GM12878 (cell line): ENCODE measurements around the gene SSPN. TPM values are rescaled to one million over a fixed set of nuclear protein-coding genes. Genes with fewer than 3 reads are reported as not detected.

Experiments
- ATAC-seq: fragments of 200-7000 bp; cut with Tn5 transposase; 3 replicates; pipeline ENCODE4 v1.9.1; 2020; ENCODE audit warnings: mild to moderate bottlenecking, moderate library complexity
- BruUV-seq: library from RNA; stranded (reverse); fragments of 400-500 nt; replicated peaks from 2 replicates; lab custom pipeline; 2021; lab: Mats Ljungman, UMichigan
- CTCF ChIA-PET: fragments of 300-600 bp; sonication (Branson Sonifier 250); formaldehyde crosslinking; extraction: SDS; loops from one replicate; lab custom pipeline; 2021; ENCODE audit warnings: inconsistent platforms; lab: Yijun Ruan, JAX
- POLR2A ChIA-PET: fragments of 350-600 bp; formaldehyde crosslinking; extraction: SDS; loops from one replicate; lab custom pipeline; 2021; ENCODE audit warnings: inconsistent platforms; lab: Charles Lee
- RAD21 ChIA-PET: fragments of 300-600 bp; sonication (Branson Sonifier 250); formaldehyde crosslinking; loops from one replicate; lab custom pipeline; 2023; ENCODE audit warnings: antibody characterized with exemption; ENCODE audit not compliant: unreplicated experiment; lab: Charles Lee
- SMC1A ChIA-PET: fragments of 300-600 bp; sonication (Branson Sonifier 250); formaldehyde crosslinking; loops from one replicate; lab custom pipeline; 2023; ENCODE audit not compliant: unreplicated experiment, uncharacterized antibody; lab: Charles Lee
- DNase-seq: peaks from one replicate; pipeline ENCODE4 v3.0.0-alpha.2; 2011; ENCODE audit warnings: low read depth, low spot score
- FAIRE-seq: peaks from 3 replicates; lab custom pipeline; 2011; peaks lifted over from hg19 to GRCh38; lab: Jason Lieb, UNC
- H2AFZ ChIP-seq: 2 replicates; pipeline ENCODE4 v1.6.0; 2011; ENCODE audit warnings: low read depth, low read length, control low read depth; ENCODE audit not compliant: control insufficient read depth
- H3K27ac ChIP-seq: 2 replicates; pipeline ENCODE4 v1.5.1; 2011; ENCODE audit warnings: control low read depth; ENCODE audit not compliant: control insufficient read depth, insufficient read depth
- H3K27me3 ChIP-seq, 2 experiments: replicated peaks in 1 of 2; 2 replicates each; pipeline versions ENCODE4 v1.6.0 to v1.6.1; 2011; ENCODE audit warnings: low read length in 1 of 2; ENCODE audit not compliant: control insufficient read depth in 2 of 2, insufficient read depth in 2 of 2
- H3K36me3 ChIP-seq, 2 experiments: 2 replicates each; pipeline ENCODE4 v1.5.1; 2011; ENCODE audit warnings: low read length in 1 of 2; ENCODE audit not compliant: control insufficient read depth in 2 of 2, insufficient read depth in 2 of 2
- H3K4me1 ChIP-seq: 2 replicates; pipeline ENCODE4 v1.6.1; 2011; ENCODE audit warnings: mild to moderate bottlenecking, low read length, moderate library complexity, mixed read lengths; ENCODE audit not compliant: control insufficient read depth, insufficient read depth
- H3K4me2 ChIP-seq: 2 replicates; pipeline ENCODE4 v1.6.0; 2011; ENCODE audit warnings: control low read depth; ENCODE audit not compliant: control insufficient read depth, insufficient read depth
- H3K4me3 ChIP-seq: fragments of 200-600 bp; sonication (generic); 2 replicates; pipeline ENCODE4 v1.5.1; 2016
- H3K79me2 ChIP-seq: 2 replicates; pipeline ENCODE4 v1.6.0; 2011; ENCODE audit warnings: low read length; ENCODE audit not compliant: control insufficient read depth, insufficient read depth
- H3K9ac ChIP-seq: 2 replicates; pipeline ENCODE4 v1.8.0; 2011; ENCODE audit warnings: low read length, control low read depth, mixed read lengths; ENCODE audit not compliant: control insufficient read depth, insufficient read depth
- H3K9me3 ChIP-seq: replicated peaks from 3 replicates; pipeline ENCODE4 v1.5.1; 2011; ENCODE audit warnings: mild to moderate bottlenecking, low read length; ENCODE audit not compliant: control insufficient read depth, insufficient read depth
- H4K20me1 ChIP-seq: 2 replicates; pipeline ENCODE4 v1.6.0; 2011; ENCODE audit not compliant: control insufficient read depth, insufficient read depth
- ATF7 ChIP-seq: fragments of 450-650 bp; IDR thresholded peaks from 2 replicates; pipeline ENCODE4 v1.6.1; 2016; ENCODE audit warnings: low read depth, mild to moderate bottlenecking
- CBX3 ChIP-seq: fragments of 200-600 bp; sonication (generic); IDR thresholded peaks from 2 replicates; pipeline ENCODE4 v1.6.1; 2016; ENCODE audit warnings: low read depth, borderline replicate concordance
- CEBPZ ChIP-seq: fragments of 150-350 bp; IDR thresholded peaks from 2 replicates; pipeline ENCODE4 v1.6.1; 2016; ENCODE audit warnings: low read depth, low read length
- CREM ChIP-seq: IDR thresholded peaks from 2 replicates; pipeline ENCODE4 v1.6.1; 2014; ENCODE audit warnings: antibody characterized with exemption, low read depth
- HDAC2 ChIP-seq: fragments of 200-600 bp; sonication (generic); IDR thresholded peaks from 2 replicates; pipeline ENCODE4 v1.6.1; 2017
- HSF1 ChIP-seq: fragments of 150-350 bp; IDR thresholded peaks from 2 replicates; pipeline ENCODE4 v1.6.1; 2014; ENCODE audit warnings: mild to moderate bottlenecking, low read depth, low read length
- MXI1 ChIP-seq: fragments of 150-350 bp; IDR thresholded peaks from 2 replicates; pipeline ENCODE4 v1.6.1; 2011; ENCODE audit warnings: low read depth, mild to moderate bottlenecking, inconsistent platforms, low read length, improper control_type of control experiment
- RBBP5 ChIP-seq: fragments of 200-600 bp; sonication (generic); conservative IDR thresholded peaks from 2 replicates; pipeline ENCODE4 v1.6.1; 2016
- RELA ChIP-seq: fragments of 450-650 bp; IDR thresholded peaks from 2 replicates; pipeline ENCODE4 v1.8.0; 2014; ENCODE audit warnings: borderline replicate concordance; ENCODE audit not compliant: partially characterized antibody
- SREBF2 ChIP-seq: IDR thresholded peaks from 2 replicates; pipeline ENCODE4 v1.6.1; 2012; ENCODE audit warnings: mild to moderate bottlenecking, low read length
- ZNF24 ChIP-seq: fragments of 450-650 bp; IDR thresholded peaks from 2 replicates; pipeline ENCODE4 v1.6.1; 2017; ENCODE audit warnings: antibody characterized with exemption, mild to moderate bottlenecking
- WGBS: methylation state at CpG from one replicate; pipeline ENCODE4 v1.1.6; 2016; ENCODE audit warnings: low lambda C conversion rate; ENCODE audit not compliant: insufficient replicate concordance, insufficient coverage; ENCODE audit errors: missing lambda C conversion rate; 5-methylcytosine and 5-hydroxymethylcytosine counted together
- in situ Hi-C: fragments of 300-500 bp; cut with MboI; formaldehyde crosslinking; loops from 9 replicates; pipeline ENCODE4 v1.14.3; 2018; ENCODE audit warnings: mixed read lengths
- intact Hi-C: fragments of 100-400 bp; cut with micrococcal nuclease; formaldehyde crosslinking; loops from one replicate; pipeline ENCODE4 v1.14.2; 2022; ENCODE audit not compliant: unreplicated experiment
- polyA plus RNA-seq, 11 experiments: library from polyadenylated mRNA; depleted of rRNA in 4 of 11; unstranded in 6 of 11; stranded (reverse) in 5 of 11; fragments of >200 nt; fragmentation: Nextera tagmentation in 4 of 11; fragmentation: Illumina TruSeq in 1 of 11; extraction: Ambion mirVana in 4 of 11; extraction: Trizol in 1 of 11; gene quantifications; 1 replicate in 1 of 11; 2 replicates in 10 of 11; pipeline versions ENCODE4 v1.2.1 to v1.2.3, GENCODE V29; 2011 to 2016; ENCODE audit warnings: inconsistent platforms in 2 of 11, missing spikeins in 2 of 11, low read depth in 1 of 11
- total RNA-seq, 4 experiments: library from RNA; depleted of rRNA in 3 of 4; stranded (reverse); fragments of >200 nt in 3 of 4; fragmentation: Illumina TruSeq in 1 of 4; extraction: Trizol in 1 of 4; gene quantifications; 2 replicates each; pipeline versions ENCODE4 v1.2.1 to v1.2.3, GENCODE V29; 2013 to 2021

Gene SSPN
- total and polyA plus RNA-seq, 10 of the 15 experiments (the other 5 are each of a cell fraction or from before 2014, with no cell fraction given): 0.04 to 0.41 (median 0.28) TPM; not detected in 5

- no peaks in the 10 kb centered on the region for H4K20me1 ChIP-seq
- H3K4me3 ChIP-seq: no peak overlapping the region
- H3K4me2 ChIP-seq: no peak overlapping the region
- ChIA-PET CTCF (interaction anchor here (0.6 to 2.8 kb wide), 8 partner anchors 11 to 190 kb away, joined by 3 to 10 read pairs (median 4); no protein-coding TSS in a partner anchor), RAD21 (interaction anchor here (1.4 kb wide), 1 partner anchor 27 kb away, joined by 3 read pairs; no protein-coding TSS in a partner anchor), POLR2A (interaction anchor here (0.6 kb wide), 1 partner anchor 295 kb away, joined by 4 read pairs; no protein-coding TSS in a partner anchor), SMC1A (interaction anchor here (0.6 to 8.1 kb wide), 11 partner anchors 17 to 659 kb away, joined by 3 to 91 read pairs (median 4); partner anchors contain the start of gene BHLHE41)
- DNase-seq (no peak), FAIRE-seq (no peak), ATAC-seq (no peak)
- H3K27me3 ChIP-seq: peaks cover 0 to 4% of the 10 kb centered on the region in 2 experiments; a peak in 1 of 4 replicates
- H2AFZ ChIP-seq: no peak overlapping the region
- H3K36me3 ChIP-seq: no peaks in the 10 kb centered on the region
- in situ Hi-C loops: no loop called here
- no peak for TF ChIP-seq ZNF24
- no peak for TF ChIP-seq RELA
- TF ChIP-seq RBBP5: no peak
- H3K9ac ChIP-seq: no peak overlapping the region
- no peaks in the 10 kb centered on the region for H3K9me3 ChIP-seq
- 63% methylated on average over 2 of the region's 2 CpGs for WGBS
- peaks cover 14% of the 10 kb centered on the region for H3K4me1 ChIP-seq
- no peak overlapping the region for H3K27ac ChIP-seq
- intact Hi-C loops: no loop called here
- BruUV-seq: no TSS peak
- H3K79me2 ChIP-seq: no peaks in the 10 kb centered on the region
Measured at GRCh38 chr12:26150736-26151450, 44.5 kb upstream of the SSPN start.

- no peak overlapping the region for H3K27ac ChIP-seq
- no peaks in the 10 kb centered on the region for H3K36me3 ChIP-seq
- H3K4me3 ChIP-seq: no peak overlapping the region
- no TSS peak for BruUV-seq
- H4K20me1 ChIP-seq: no peaks in the 10 kb centered on the region
- 100% methylated on average over 2 of the region's 2 CpGs for WGBS
- H3K4me1 ChIP-seq: peaks cover 26% of the 10 kb centered on the region
- ChIA-PET POLR2A (interaction anchor here (0.6 to 2.2 kb wide), 2 partner anchors 11 to 97 kb away, joined by 5 to 9 read pairs; no protein-coding TSS in a partner anchor), CTCF (interaction anchor here (7.2 kb wide), 1 partner anchor 31 kb away, joined by 74 read pairs; the partner anchor contains the start of gene BHLHE41), RAD21 (no interaction called here), SMC1A (interaction anchor here (1.0 to 8.1 kb wide), 10 partner anchors 8 to 146 kb away, joined by 3 to 93 read pairs (median 5); partner anchors contain the start of gene BHLHE41)
- H3K27me3 ChIP-seq: peaks cover 0 to 4% of the 10 kb centered on the region in 2 experiments; a peak in 1 of 4 replicates
- DNase-seq: no peak
- H3K79me2 ChIP-seq: no peaks in the 10 kb centered on the region
- in situ Hi-C loops: no loop called here
- no peak overlapping the region for H3K4me2 ChIP-seq
- no peak for ATAC-seq
- intact Hi-C loops: no loop called here
- H2AFZ ChIP-seq: no peak overlapping the region
- no peak for FAIRE-seq
- no peaks in the 10 kb centered on the region for H3K9me3 ChIP-seq
- no peak overlapping the region for H3K9ac ChIP-seq
- no peak for TF ChIP-seq CEBPZ
- no peak for TF ChIP-seq HSF1
- no peak for TF ChIP-seq MXI1
- TF ChIP-seq SREBF2: no peak
- TF ChIP-seq HDAC2: no peak
- no peak for TF ChIP-seq CBX3
- no peak for TF ChIP-seq ATF7
- TF ChIP-seq CREM: no peak
Measured at GRCh38 chr12:26152507-26153102, 42.8 kb upstream of the SSPN start.
